A549 (cell line): ENCODE data around the gene NINL. TPM values are rescaled to one million over a fixed set of nuclear protein-coding genes. Genes with fewer than 3 reads are reported as not detected.

ENCODE experiments used
- ATAC-seq, 2 experiments: fragments of 200-7000 bp in 1 of 2; fragments of >200 bp in 1 of 2; cut with Nextera tagmentation in 1 of 2; cut with Tn5 transposase in 1 of 2; 3 replicates each; pipeline versions ENCODE4 v1.8.0 to v1.9.1; 2018 to 2020; ENCODE audit warnings: mild to moderate bottlenecking in 1 of 2, moderate library complexity in 1 of 2
- CTCF ChIA-PET: fragments of 300-600 bp; sonication (Branson Sonifier 250); formaldehyde crosslinking; extraction: SDS; loops from one replicate; lab custom pipeline; 2021; ENCODE audit warnings: antibody characterized with exemption, inconsistent platforms; lab: Yijun Ruan, JAX
- POLR2A ChIA-PET: fragments of 350-600 bp; formaldehyde crosslinking; extraction: SDS; loops from one replicate; lab custom pipeline; 2021; ENCODE audit warnings: antibody characterized with exemption, inconsistent platforms; lab: Yijun Ruan, JAX
- DNase-seq, 2 experiments: peaks; one replicate each; pipeline versions ENCODE4 v3.0.0 to v3.0.0-alpha.2; 2011 to 2016; ENCODE audit warnings: low read depth in 1 of 2, low spot score in 1 of 2
- FAIRE-seq: peaks from 2 replicates; lab custom pipeline; 2011; peaks lifted over from hg19 to GRCh38; lab: Jason Lieb, UNC
- H3K27ac ChIP-seq, 2 experiments: fragments of >200 bp; sonication (Bioruptor Twin); formaldehyde crosslinking; 3 replicates each; pipeline ENCODE4 v1.5.1; 2016 to 2017
- H3K4me1 ChIP-seq: fragments of >200 bp; sonication (Bioruptor Twin); formaldehyde crosslinking; 3 replicates; pipeline ENCODE4 v1.6.1; 2016
- H3K4me2 ChIP-seq: fragments of >200 bp; sonication (Bioruptor Twin); formaldehyde crosslinking; 3 replicates; pipeline ENCODE4 v1.6.1; 2016
- H3K4me3 ChIP-seq: fragments of >200 bp; sonication (Bioruptor Twin); formaldehyde crosslinking; 3 replicates; pipeline ENCODE4 v1.5.1; 2016
- H3K9me3 ChIP-seq: fragments of >200 bp; sonication (Bioruptor Twin); formaldehyde crosslinking; 3 replicates; pipeline ENCODE4 v1.6.1; 2016
- BCL3 ChIP-seq: fragments of >200 bp; sonication (Bioruptor Twin); formaldehyde crosslinking; IDR thresholded peaks from 3 replicates; pipeline ENCODE4 v1.6.1; 2016
- EP300 ChIP-seq, 2 experiments: fragments of >200 bp; sonication (Bioruptor Twin); formaldehyde crosslinking; IDR thresholded peaks; 2 replicates in 1 of 2; 3 replicates in 1 of 2; pipeline ENCODE4 v1.6.1; 2016 to 2017
- KDM5A ChIP-seq: fragments of 200-600 bp; sonication (generic); IDR thresholded peaks from 2 replicates; pipeline ENCODE4 v1.6.1; 2016; ENCODE audit warnings: antibody characterized with exemption, mild to moderate bottlenecking
- MAX ChIP-seq: IDR thresholded peaks from 2 replicates; pipeline ENCODE4 v1.6.1; 2012
- MYC ChIP-seq: IDR thresholded peaks from 2 replicates; pipeline ENCODE4 v1.6.1; 2012; ENCODE audit warnings: mild to moderate bottlenecking, inconsistent platforms, low read length, improper control_type of control experiment, borderline replicate concordance
- PHF8 ChIP-seq: fragments of 200-600 bp; sonication (generic); IDR thresholded peaks from 2 replicates; pipeline ENCODE4 v1.6.1; 2016; ENCODE audit warnings: low read depth, mild to moderate bottlenecking, antibody characterized with exemption, moderate library complexity, borderline replicate concordance
- RARB ChIP-seq: fragments of 250-450 bp; sonication (Bioruptor Pico); IDR thresholded peaks from 2 replicates; pipeline ENCODE4 v1.8.0; 2021; ENCODE audit warnings: mild to moderate bottlenecking, moderate library complexity
- RCOR1 ChIP-seq: fragments of 150-350 bp; IDR thresholded peaks from 2 replicates; pipeline ENCODE4 v1.6.1; 2014; ENCODE audit warnings: antibody characterized with exemption, low read length, low read depth
- REST ChIP-seq: fragments of 200-600 bp; sonication (generic); IDR thresholded peaks from 2 replicates; pipeline ENCODE4 v1.6.1; 2016; ENCODE audit warnings: antibody characterized with exemption, mild to moderate bottlenecking, moderate library complexity
- RFX5 ChIP-seq: fragments of 450-650 bp; IDR thresholded peaks from 2 replicates; pipeline ENCODE4 v1.7.1; 2014; ENCODE audit warnings: antibody characterized with exemption, mild to moderate bottlenecking, moderate library complexity
- USF2 ChIP-seq: fragments of 450-650 bp; IDR thresholded peaks from 2 replicates; pipeline ENCODE4 v1.6.1; 2014; ENCODE audit warnings: antibody characterized with exemption
- ZC3H11A ChIP-seq: fragments of 450-650 bp; IDR thresholded peaks from 2 replicates; pipeline ENCODE4 v1.6.1; 2014; ENCODE audit warnings: antibody characterized with exemption, mild to moderate bottlenecking
- ZSCAN20 ChIP-seq: fragments of 250-450 bp; sonication (Bioruptor Pico); IDR thresholded peaks from 2 replicates; pipeline ENCODE4 v1.8.0; 2022; ENCODE audit warnings: mild to moderate bottlenecking, moderate library complexity
- WGBS: methylation state at CpG from one replicate; pipeline ENCODE4 v1.1.6; 2017; ENCODE audit errors: missing lambda C conversion rate; 5-methylcytosine and 5-hydroxymethylcytosine counted together
- polyA plus RNA-seq, 4 experiments: library from polyadenylated mRNA; depleted of rRNA in 3 of 4; stranded (reverse); fragments of >200 nt; fragmentation: RNase III in 1 of 4; extraction: RNeasy Plus Mini Kit Qiagen cat#74134 plus additional on column Dnase treatment in 1 of 4; gene quantifications; 2 replicates in 3 of 4; 3 replicates in 1 of 4; pipeline ENCODE4 v1.2.3, GENCODE V29; 2011 to 2017

NINL gene
- polyA plus RNA-seq, 2 of the 4 experiments (the other 2 are of a cell fraction): 20.2 to 22.4 TPM

GRCh38 chr20:25452333-25452732 lies 133.0 kb downstream of the NINL start:
- no peak overlapping the region for H3K4me3 ChIP-seq
- no peak for TF ChIP-seq MAX
- no peak for TF ChIP-seq ZSCAN20 (CRISPR knock-in tag)
- TF ChIP-seq REST: no peak
- no peak for TF ChIP-seq ZC3H11A
- no peak for TF ChIP-seq MYC
- ChIA-PET POLR2A (no interaction called here), CTCF (no interaction called here)
- no peak for DNase-seq
- H3K9me3 ChIP-seq: no peaks in the 10 kb centered on the region
- no peak for ATAC-seq
- WGBS: 82% methylated on average over 6 of the region's 6 CpGs
- peaks cover 6% of the 10 kb centered on the region; the same call in 1 of the 3 replicates for H3K4me1 ChIP-seq
- H3K27ac ChIP-seq: no peak overlapping the region
- no peak for FAIRE-seq
- no peak overlapping the region for H3K4me2 ChIP-seq

GRCh38 chr20:25447671-25448070 lies 137.7 kb downstream of the NINL start:
- WGBS: 80% methylated on average over 6 of the region's 6 CpGs
- DNase-seq (no peak), ATAC-seq (no peak)
- Histone ChIP-seq H3K9me3 (no peaks in the 10 kb centered on the region), H3K4me1 (no peaks in the 10 kb centered on the region), H3K4me3 (no peak overlapping the region), H3K4me2 (no peak overlapping the region), H3K27ac (no peak overlapping the region)
- ChIA-PET POLR2A (no interaction called here), CTCF (interaction anchor here (1.2 kb wide), 1 partner anchor 49 kb away, joined by 4 read pairs; no protein-coding TSS in a partner anchor)
- no peak for TF ChIP-seq BCL3
- no peak for TF ChIP-seq EP300 (IDR thresholded peaks at IDR 0.05)
- no peak for TF ChIP-seq RFX5
- no peak for TF ChIP-seq KDM5A
- TF ChIP-seq, all 56 proteins: peak for 0
- no peak for FAIRE-seq

GRCh38 chr20:25444556-25444955 lies 140.8 kb downstream of the NINL start:
- Histone ChIP-seq H3K4me2 (no peak overlapping the region), H3K27ac (no peak overlapping the region), H3K9me3 (no peaks in the 10 kb centered on the region), H3K4me1 (no peaks in the 10 kb centered on the region), H3K4me3 (no peak overlapping the region)
- FAIRE-seq (peak; percentile 36), ATAC-seq (no peak), DNase-seq (no peak)
- WGBS: 98% methylated on average over 4 of the region's 4 CpGs
- CTCF ChIA-PET: no interaction called here
- TF ChIP-seq USF2 (no peak), ZSCAN20 (CRISPR knock-in tag) (no peak), RCOR1 (no peak), RARB (no peak), BCL3 (no peak), PHF8 (no peak), EP300 (IDR thresholded peaks at IDR 0.05) (no peak)
- POLR2A ChIA-PET: interaction anchor here (0.7 kb wide), 1 partner anchor 37 kb away, joined by 4 read pairs; the partner anchor contains the start of gene GINS1
